ENCODE data around the gene RTKN. TPM values are rescaled to one million over a fixed set of nuclear protein-coding genes. Genes with fewer than 3 reads are reported as not detected.

Gene RTKN
- total and polyA plus RNA-seq, 4 donors, result 21.9 to 46.0 (median 30.6) TPM

- Histone ChIP-seq H3K4me1 (ENCODE audit: control insufficient read depth in 5 of 5, insufficient read depth in 5 of 5, low read length in 5 of 5) (peaks cover 9 to 24% (median 15%) of the 10 kb centered on the region in 5 donors), H3K9ac (ENCODE audit: insufficient read depth in 1 of 2, low read length in 2 of 2) (no peak overlapping the region), H3K27ac (ENCODE audit: low read depth in 1 of 2, low read length in 1 of 2) (peak overlapping the region in 1 of 2 donors; percentile 8), H3K27me3 (ENCODE audit: control insufficient read depth in 3 of 3, insufficient read depth in 3 of 3, low read length in 2 of 3) (no peaks in the 10 kb centered on the region), H3K9me3 (ENCODE audit: control insufficient read depth in 4 of 4, insufficient read depth in 3 of 4, low read length in 3 of 4) (no peaks in the 10 kb centered on the region), H3K4me3 (no peak overlapping the region), H3K36me3 (ENCODE audit: control insufficient read depth in 4 of 4, insufficient read depth in 4 of 4, low read length in 4 of 4) (peaks cover 4 to 24% (median 10%) of the 10 kb centered on the region in 4 donors)
- ATAC-seq (ENCODE audit: insufficient read depth, low FRiP score), result no peak
- TF ChIP-seq CTCF (IDR thresholded peaks at IDR 0.05; ENCODE audit: control extremely low read depth, extremely low read depth), result no peak
- 63 to 86% methylated on average over 3 of the region's 3 CpGs for WGBS, 2 donors
- no peak for DNase-seq
Observed at GRCh38 chr2:74381751-74382150, 60.0 kb downstream of the RTKN start.

GRCh38 chr2:74379851-74380789 is 61.6 kb downstream of the RTKN start, which contains the start of gene DCTN1:
TSS of gene DCTN1 (minus strand) at chr2:74380311. CDS start at chr2:74380037, 274 bp downstream.
- ATAC-seq (ENCODE audit: insufficient read depth, low FRiP score) (peak; percentile 68), DNase-seq (peak; percentile 78 to 88 (median 80))
- peak within 1 kb of the TSS; percentile 34 to 42 for H3K9ac ChIP-seq (ENCODE audit: insufficient read depth in 1 of 2, low read length in 2 of 2)
- peaks cover 4 to 26% (median 21%) of the 10 kb centered on the region in 4 donors for H3K36me3 ChIP-seq (ENCODE audit: control insufficient read depth in 4 of 4, insufficient read depth in 4 of 4, low read length in 4 of 4)
- TF ChIP-seq CTCF (IDR thresholded peaks at IDR 0.05; ENCODE audit: control extremely low read depth, extremely low read depth), result no peak
- no peaks in the 10 kb centered on the region for H3K9me3 ChIP-seq (ENCODE audit: control insufficient read depth in 4 of 4, insufficient read depth in 3 of 4, low read length in 3 of 4)
- H3K4me1 ChIP-seq (ENCODE audit: control insufficient read depth in 5 of 5, insufficient read depth in 5 of 5, low read length in 5 of 5), result peaks cover 9 to 22% (median 15%) of the 10 kb centered on the region in 5 donors
- H3K27ac ChIP-seq (ENCODE audit: low read depth in 1 of 2, low read length in 1 of 2), result peak within 1 kb of the TSS; percentile 23 to 47
- peak within 1 kb of the TSS; percentile 33 for H3K4me3 ChIP-seq
- no peaks in the 10 kb centered on the region for H3K27me3 ChIP-seq (ENCODE audit: control insufficient read depth in 3 of 3, insufficient read depth in 3 of 3, low read length in 2 of 3)
- WGBS, 2 donors, result 33 to 54% methylated on average over 14 of the region's 14 CpGs

GRCh38 chr2:74378007-74378406 is 63.7 kb downstream of the RTKN start:
- 95 to 97% methylated on average over 10 of the region's 10 CpGs for WGBS, 2 donors
- H3K9ac ChIP-seq (ENCODE audit: insufficient read depth in 1 of 2, low read length in 2 of 2), result no peak overlapping the region

More at GRCh38 chr2:74378007-74378406, 63.7 kb downstream of the RTKN start:
- peaks cover 4 to 23% (median 21%) of the 10 kb centered on the region in 4 donors for H3K36me3 ChIP-seq (ENCODE audit: control insufficient read depth in 4 of 4, insufficient read depth in 4 of 4, low read length in 4 of 4)
- H3K4me3 ChIP-seq, result no peak overlapping the region
- DNase-seq (no peak), ATAC-seq (ENCODE audit: insufficient read depth, low FRiP score) (no peak)
- H3K27ac ChIP-seq (ENCODE audit: low read depth in 1 of 2, low read length in 1 of 2), result no peak overlapping the region
- TF ChIP-seq CTCF (IDR thresholded peaks at IDR 0.05; ENCODE audit: control extremely low read depth, extremely low read depth), result no peak
- no peaks in the 10 kb centered on the region for H3K27me3 ChIP-seq (ENCODE audit: control insufficient read depth in 3 of 3, insufficient read depth in 3 of 3, low read length in 2 of 3)
- H3K9me3 ChIP-seq (ENCODE audit: control insufficient read depth in 4 of 4, insufficient read depth in 3 of 4, low read length in 3 of 4), result no peaks in the 10 kb centered on the region
- peaks cover 5 to 29% (median 13%) of the 10 kb centered on the region in 5 donors for H3K4me1 ChIP-seq (ENCODE audit: control insufficient read depth in 5 of 5, insufficient read depth in 5 of 5, low read length in 5 of 5)

All from lung (tissue), 12 donors.